Activated T-helper 17 cell treated with anti-CD3 and anti-CD28 coated beads, Interleukin-2, amount 50 U/mL, for 72 hours (primary cell): ENCODE results near the gene AKAP9. TPM values are rescaled to one million over a fixed set of nuclear protein-coding genes. Genes with fewer than 3 reads are reported as not detected.
A peak's percentile ranks its signal among the peaks of the same experiment; 100 is the strongest.
"Not testable (repeated sequence)": the region's sequence is repeated elsewhere in the genome, so short reads cannot be mapped to it uniquely, and the experiment has no call there.

Source experiments
- ATAC-seq: fragments of 150-1000 bp; cut with Tn5 transposase; replicated peaks from 2 replicates; pipeline ENCODE4 v1.10.0; 2021; ENCODE audit warnings: mild to moderate bottlenecking, moderate library complexity
- H3K27ac Mint-ChIP-seq: one replicate; pipeline ENCODE4 v1.8.0; 2022; ENCODE audit warnings: mixed read lengths
- H3K27me3 Mint-ChIP-seq: one replicate; pipeline ENCODE4 v1.8.0; 2022; ENCODE audit warnings: mixed read lengths
- H3K36me3 Mint-ChIP-seq: one replicate; pipeline ENCODE4 v1.8.0; 2022; ENCODE audit warnings: low read depth, mild to moderate bottlenecking, mixed read lengths
- H3K4me1 Mint-ChIP-seq: one replicate; pipeline ENCODE4 v1.8.0; 2022; ENCODE audit warnings: mixed read lengths
- H3K4me3 Mint-ChIP-seq: one replicate; pipeline ENCODE4 v1.8.0; 2022; ENCODE audit warnings: mild to moderate bottlenecking, mixed read lengths
- H3K9me3 Mint-ChIP-seq: one replicate; pipeline ENCODE4 v1.8.0; 2022; ENCODE audit warnings: mixed read lengths
- total RNA-seq, 2 donors: library from RNA; stranded (reverse); gene quantifications; one replicate each; pipeline ENCODE4 v1.2.3, GENCODE V29; 2022

Gene AKAP9
- total RNA-seq, 2 donors from 2014 or later, result 33.1 to 41.6 TPM

DNA sequence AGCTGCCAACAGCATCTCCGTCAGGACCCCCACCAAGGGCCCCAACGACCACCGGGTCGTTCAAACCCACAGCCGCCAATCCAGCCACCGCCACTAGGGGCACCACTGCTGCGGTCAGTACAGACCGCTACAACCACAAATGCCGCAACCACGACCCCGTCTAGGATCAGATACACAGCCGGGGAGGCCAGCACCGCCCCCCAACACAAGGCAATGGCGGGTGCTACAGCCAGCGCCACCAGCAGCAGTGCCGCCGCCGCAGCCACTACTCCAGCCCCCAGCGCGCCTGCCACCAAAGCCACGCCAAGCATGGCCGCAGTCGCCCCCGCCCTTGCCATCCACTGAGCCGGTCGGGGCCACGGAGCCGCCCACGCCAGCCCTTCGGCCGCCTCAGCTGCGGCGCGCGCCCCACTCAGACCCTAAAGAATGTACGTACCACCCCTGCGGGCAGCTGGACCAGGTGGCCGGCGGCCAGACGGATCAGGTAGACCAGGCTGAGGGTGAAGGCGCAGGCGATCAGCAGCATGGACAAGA, 193.1 kb downstream of the AKAP9 start:
- Mint-ChIP-seq H3K4me3 (peak overlapping the region; percentile 95), H3K4me1 (peaks cover 15% of the 10 kb centered on the region), H3K27ac (peak overlapping the region; percentile 98), H3K9me3 (no peaks in the 10 kb centered on the region), H3K27me3 (no peaks in the 10 kb centered on the region), H3K36me3 (peaks cover 46% of the 10 kb centered on the region)
- peak; percentile 48 for ATAC-seq

DNA sequence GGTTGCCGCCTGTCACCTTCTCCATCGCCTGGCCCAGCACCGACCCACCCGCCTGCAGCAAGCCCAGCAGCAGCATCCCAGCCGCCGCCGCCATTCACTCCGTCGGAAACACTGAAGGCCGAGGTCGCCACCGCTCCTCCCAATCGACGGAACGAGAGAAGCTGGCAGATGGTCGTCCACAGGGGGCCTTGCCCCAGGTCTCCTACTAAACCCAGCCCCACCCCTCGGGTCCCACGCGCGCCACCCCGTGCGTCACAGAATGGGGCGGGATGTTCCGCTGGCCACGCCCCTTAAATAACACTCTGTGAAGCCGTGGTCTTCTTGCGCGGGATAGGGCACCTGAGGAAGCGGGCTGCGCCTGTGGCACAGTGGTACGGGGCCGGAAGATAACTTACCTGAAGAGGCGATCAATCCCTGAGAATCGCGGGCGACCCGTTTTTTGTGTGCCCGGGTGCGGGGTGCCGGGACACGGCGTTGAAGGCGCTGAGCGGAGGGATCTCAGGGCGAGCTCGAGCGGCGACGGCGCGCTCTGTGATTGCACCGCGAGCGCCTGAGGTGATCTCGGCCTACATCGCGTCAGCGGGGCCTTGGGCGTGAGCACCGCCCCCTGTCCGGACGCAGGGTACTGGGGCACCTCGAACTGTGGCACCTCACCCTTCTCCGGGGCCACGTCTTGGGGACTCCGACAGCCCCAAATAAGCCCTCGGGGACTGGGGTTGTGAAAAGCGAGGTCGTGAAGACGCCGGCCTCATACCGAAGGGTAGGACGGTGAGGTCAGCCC, 193.8 kb downstream of the AKAP9 start, which contains the start of gene CYP51A1:
TSS of gene CYP51A1 (minus strand) at position 207 of the 781 bp plus-strand sequence. CDS start at position 94, 113 bp downstream.
- Mint-ChIP-seq H3K27me3 (no peaks in the 10 kb centered on the region), H3K4me3 (peak within 1 kb of the TSS; percentile 95), H3K4me1 (peaks cover 15% of the 10 kb centered on the region), H3K36me3 (peaks cover 40% of the 10 kb centered on the region), H3K27ac (peak within 1 kb of the TSS; percentile 98), H3K9me3 (no peaks in the 10 kb centered on the region)
- peak; percentile 92 for ATAC-seq

DNA sequence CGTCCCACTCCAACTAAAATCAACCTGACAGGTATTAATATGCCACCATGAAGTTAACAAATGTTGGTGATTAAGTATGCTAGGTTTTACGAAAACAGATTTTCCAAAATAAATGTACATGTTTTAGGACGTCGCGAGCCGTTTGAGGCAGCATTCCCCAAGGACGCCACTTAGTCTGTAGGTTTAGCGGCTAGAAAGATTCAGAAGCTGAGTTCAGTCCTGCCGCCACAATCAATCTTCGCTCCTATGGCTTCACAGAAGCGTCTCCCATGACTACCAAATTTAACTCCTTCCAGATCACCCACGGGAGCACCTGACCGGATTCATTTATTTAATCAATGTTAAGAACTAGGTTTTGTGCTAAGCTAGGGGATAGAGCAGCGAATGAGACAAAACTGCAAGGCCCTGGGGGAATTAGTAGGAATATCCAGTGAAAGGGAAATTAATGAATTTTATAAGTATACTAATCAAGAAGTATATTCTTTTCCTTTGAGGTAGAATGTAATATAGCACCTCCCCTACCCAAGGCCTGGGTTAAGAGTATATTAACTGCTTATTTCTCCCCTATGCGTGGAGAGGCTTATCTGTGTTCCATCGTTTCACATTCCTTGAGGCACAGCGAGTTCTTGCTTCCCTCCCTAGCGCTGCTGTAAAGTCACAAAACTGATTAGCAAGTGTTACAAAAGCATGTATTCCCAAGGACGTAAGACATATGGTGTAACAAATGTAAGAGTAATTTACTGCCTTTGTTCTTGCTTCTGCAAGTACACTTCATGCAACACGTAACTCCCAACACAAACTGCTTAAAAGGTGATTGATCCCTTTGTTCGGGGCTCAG, 194.6 kb downstream of the AKAP9 start:
- Mint-ChIP-seq H3K36me3 (peaks cover 31% of the 10 kb centered on the region), H3K9me3 (no peaks in the 10 kb centered on the region), H3K27me3 (no peaks in the 10 kb centered on the region), H3K4me3 (peak overlapping the region; percentile 95), H3K4me1 (peaks cover 15% of the 10 kb centered on the region), H3K27ac (peak overlapping the region; percentile 98)
- ATAC-seq, result no peak

DNA sequence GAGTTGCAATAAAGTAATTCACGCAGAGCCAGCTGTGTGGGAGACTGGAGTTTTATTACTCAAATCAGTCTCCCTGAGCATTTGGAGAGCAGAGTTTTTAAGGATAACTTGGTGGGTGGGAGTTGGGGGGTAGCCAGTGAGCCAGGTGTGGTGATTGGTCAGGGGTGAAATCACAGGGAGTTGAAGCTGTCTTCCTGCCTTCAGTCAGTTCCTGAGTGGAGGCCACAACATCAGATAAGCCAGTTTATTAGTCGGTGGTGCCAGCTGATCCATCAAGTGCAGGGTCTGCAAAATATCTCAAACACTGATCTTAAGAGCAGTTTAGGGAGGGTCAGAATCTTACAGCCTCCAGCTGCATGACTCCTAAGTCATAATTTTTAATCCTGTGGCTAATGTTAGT, 196.9 kb downstream of the AKAP9 start:
- Mint-ChIP-seq H3K27me3 (no peaks in the 10 kb centered on the region), H3K4me1 (peaks cover 6% of the 10 kb centered on the region), H3K4me3 (no peak overlapping the region), H3K36me3 (peaks cover 9% of the 10 kb centered on the region), H3K9me3 (no peaks in the 10 kb centered on the region), H3K27ac (no peak overlapping the region)
- ATAC-seq, result no peak

DNA sequence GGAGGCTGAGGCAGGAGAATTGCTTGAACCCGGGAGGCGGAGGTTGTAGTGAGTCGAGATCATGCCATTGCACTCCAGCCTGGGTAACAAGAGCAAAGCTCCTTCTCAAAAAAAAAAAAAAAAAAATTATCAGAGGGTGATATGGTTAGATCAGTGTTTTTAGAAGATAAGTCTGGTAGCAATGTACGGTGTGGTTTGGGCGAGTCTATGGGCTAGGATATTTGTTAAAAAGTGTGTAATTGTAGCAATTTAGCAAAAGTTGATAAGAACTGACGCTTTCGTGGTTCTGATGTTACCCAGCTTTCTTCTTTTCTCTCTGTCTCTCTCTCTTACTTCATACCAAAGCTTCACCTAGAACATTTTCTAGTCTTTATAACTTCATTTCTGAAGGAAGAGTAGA, 200.5 kb downstream of the AKAP9 start:
- ATAC-seq, result no peak
- Mint-ChIP-seq H3K27me3 (no peaks in the 10 kb centered on the region), H3K36me3 (no peaks in the 10 kb centered on the region), H3K9me3 (no peaks in the 10 kb centered on the region), H3K4me3 (no peak overlapping the region), H3K4me1 (no peaks in the 10 kb centered on the region), H3K27ac (no peak overlapping the region)

DNA sequence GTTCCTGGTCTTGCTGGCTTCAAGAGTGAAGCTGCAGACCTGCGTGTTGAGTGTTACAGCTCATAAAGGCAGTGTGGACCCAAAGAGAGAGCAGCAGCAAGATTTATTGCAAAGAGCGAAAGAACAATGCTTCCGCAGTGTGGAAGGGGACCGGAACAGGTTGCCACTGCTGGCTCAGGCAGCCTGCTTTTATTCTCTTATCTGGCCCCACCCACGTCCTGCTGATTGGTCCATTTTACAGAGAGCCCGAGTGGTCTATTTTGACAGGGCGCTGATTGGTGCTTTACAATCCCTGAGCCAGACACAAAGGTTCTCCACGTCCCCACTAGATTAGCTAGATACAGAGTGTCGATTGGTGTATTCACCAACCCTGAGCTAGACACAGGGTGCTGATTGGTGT, 202.1 kb downstream of the AKAP9 start:
- not testable (repeated sequence) for H3K27ac Mint-ChIP-seq, H3K27me3 Mint-ChIP-seq, H3K9me3 Mint-ChIP-seq, H3K4me3 Mint-ChIP-seq, ATAC-seq, H3K4me1 Mint-ChIP-seq, H3K36me3 Mint-ChIP-seq

DNA sequence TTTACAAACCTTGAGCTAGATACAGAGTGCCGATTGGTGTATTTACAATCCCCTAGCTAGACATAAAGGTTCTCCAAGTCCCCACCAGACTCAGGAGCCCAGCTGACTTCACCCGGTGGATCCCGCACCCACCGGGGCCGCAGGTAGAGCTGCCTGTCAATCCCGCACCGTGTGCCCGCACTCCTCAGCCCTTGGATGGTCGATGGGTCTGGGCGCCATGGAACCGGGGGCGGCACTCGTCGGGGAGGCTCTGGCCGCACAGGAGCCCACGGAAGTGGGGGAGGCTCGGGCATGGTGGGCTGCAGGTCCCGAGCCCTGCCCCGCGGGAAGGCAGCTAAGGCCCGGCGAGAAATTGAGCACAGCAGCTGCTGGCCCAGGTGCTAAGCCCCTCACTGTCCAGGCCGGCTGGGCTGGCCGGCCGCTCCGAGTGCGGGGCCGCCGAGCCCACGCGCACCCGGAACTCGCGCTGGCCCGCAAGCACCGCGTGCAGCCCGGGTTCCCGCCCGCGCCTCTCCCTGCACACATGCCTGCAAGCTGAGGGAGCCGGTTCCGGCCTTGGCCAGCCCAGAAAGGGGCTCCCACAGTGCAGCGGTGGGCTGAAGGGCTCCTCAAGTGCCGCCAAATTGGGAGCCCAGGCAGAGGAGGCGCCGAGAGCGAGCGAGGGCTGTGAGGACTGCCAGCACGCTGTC, 202.7 kb downstream of the AKAP9 start:
- H3K27ac Mint-ChIP-seq, H3K4me3 Mint-ChIP-seq, H3K27me3 Mint-ChIP-seq, H3K36me3 Mint-ChIP-seq, ATAC-seq, H3K9me3 Mint-ChIP-seq, H3K4me1 Mint-ChIP-seq: not testable (repeated sequence)

DNA sequence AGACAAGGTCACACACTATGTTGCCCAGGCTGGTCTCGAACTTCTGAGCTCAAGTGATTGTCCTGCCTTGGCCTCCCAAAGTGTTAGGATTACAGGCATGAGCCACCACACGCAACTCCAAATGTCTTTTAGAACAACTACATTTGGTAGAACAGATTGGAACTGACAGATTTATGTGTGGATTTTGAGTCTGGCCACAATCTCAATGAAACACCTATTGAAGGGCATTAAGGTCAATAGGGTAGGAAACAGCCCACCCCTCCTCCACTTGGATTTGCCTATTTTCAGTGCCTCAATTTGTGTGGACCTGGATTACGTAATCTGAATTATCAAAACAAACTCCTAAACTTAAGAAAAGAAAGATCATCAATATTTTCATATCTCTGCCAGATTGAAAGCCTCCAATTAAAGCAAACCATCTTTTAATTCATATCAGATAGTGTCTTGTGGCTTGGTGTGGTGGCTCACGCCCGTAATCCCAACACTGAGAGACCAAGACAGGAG, 209.1 kb downstream of the AKAP9 start:
- Mint-ChIP-seq H3K36me3 (no peaks in the 10 kb centered on the region), H3K4me1 (no peaks in the 10 kb centered on the region), H3K9me3 (no peaks in the 10 kb centered on the region), H3K4me3 (no peak overlapping the region), H3K27ac (no peak overlapping the region), H3K27me3 (no peaks in the 10 kb centered on the region)
- no peak for ATAC-seq

DNA sequence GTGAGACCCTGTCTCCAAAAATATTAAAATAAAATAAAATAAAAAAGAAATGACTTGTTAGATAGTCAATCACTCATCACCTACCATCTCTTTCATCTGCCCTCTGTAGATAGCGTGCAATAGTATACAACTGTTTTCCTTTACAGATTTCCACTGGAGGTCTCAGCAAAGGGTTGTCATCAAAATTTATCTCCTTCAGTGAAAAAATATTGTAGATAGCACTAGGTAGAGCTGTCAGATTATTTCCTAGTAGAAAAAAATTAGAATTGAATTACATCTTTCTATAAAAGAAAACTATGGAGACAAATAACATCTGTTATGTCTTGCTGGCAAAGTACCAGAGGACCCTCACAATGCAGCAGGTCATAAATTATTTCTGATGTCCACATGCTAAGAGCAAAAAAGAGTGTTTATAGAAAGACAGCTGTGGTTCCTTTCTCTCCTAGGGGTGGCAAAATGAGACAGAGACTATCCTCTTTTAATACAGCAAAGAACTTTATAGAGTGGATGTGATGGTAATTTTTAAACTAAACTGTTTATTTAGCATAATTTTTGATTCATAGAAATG, 209.9 kb downstream of the AKAP9 start:
- Mint-ChIP-seq H3K27me3 (no peaks in the 10 kb centered on the region), H3K9me3 (no peaks in the 10 kb centered on the region), H3K4me1 (no peaks in the 10 kb centered on the region), H3K4me3 (no peak overlapping the region), H3K36me3 (no peaks in the 10 kb centered on the region), H3K27ac (no peak overlapping the region)
- no peak for ATAC-seq

DNA sequence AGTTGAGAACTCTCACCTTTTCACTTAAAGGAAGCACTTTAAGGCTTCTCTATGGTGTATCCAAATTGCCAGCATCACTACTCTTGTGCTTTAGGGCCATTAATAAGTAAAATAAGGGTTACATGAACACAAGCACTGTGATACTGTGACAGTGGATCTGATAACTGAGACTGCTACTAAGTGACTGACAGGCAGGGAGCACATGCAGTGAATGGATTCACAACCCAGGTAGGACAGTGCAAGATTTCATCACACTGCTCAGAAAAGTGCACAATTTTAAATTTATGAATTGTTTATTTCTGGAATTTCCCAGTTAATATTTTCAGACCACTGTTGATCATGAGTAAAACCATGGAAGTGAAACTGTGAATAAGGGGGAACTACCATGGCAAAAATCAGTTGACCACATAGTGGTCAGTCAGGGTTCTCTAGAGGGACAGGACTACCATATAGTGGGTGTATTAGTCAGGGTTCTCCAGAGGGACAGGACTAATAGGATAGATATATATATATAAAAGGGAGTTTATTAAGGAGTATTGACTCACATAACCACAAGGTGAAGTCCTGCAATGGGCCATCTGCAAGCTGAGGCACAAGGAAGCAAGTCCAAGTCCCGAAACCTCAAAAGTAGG, 214.6 kb downstream of the AKAP9 start:
- Mint-ChIP-seq H3K9me3 (no peaks in the 10 kb centered on the region), H3K36me3 (no peaks in the 10 kb centered on the region), H3K4me1 (no peaks in the 10 kb centered on the region), H3K27ac (no peak overlapping the region), H3K27me3 (no peaks in the 10 kb centered on the region), H3K4me3 (no peak overlapping the region)
- no peak for ATAC-seq

DNA sequence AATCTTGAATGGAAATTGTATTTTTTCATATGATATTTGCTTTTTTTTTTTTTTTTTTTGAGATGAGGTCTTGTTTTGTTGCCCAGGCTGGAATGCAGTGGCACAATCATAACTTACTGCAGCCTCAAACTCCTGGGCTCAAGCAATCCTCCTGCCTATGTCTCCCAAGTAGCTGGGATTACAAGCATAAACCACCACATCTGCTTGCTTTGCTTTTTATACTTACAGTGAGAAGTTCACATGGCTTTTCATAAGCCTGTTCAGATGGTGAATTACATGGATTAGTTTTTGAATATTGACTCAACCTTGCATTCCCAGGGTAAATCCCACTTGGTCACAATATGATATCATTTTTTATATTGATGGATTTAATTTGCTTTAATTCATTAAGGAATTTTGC, 216.3 kb downstream of the AKAP9 start:
- ATAC-seq, result no peak
- Mint-ChIP-seq H3K4me1 (no peaks in the 10 kb centered on the region), H3K27ac (no peak overlapping the region), H3K4me3 (no peak overlapping the region), H3K36me3 (no peaks in the 10 kb centered on the region), H3K27me3 (peaks cover 4% of the 10 kb centered on the region), H3K9me3 (no peaks in the 10 kb centered on the region)

DNA sequence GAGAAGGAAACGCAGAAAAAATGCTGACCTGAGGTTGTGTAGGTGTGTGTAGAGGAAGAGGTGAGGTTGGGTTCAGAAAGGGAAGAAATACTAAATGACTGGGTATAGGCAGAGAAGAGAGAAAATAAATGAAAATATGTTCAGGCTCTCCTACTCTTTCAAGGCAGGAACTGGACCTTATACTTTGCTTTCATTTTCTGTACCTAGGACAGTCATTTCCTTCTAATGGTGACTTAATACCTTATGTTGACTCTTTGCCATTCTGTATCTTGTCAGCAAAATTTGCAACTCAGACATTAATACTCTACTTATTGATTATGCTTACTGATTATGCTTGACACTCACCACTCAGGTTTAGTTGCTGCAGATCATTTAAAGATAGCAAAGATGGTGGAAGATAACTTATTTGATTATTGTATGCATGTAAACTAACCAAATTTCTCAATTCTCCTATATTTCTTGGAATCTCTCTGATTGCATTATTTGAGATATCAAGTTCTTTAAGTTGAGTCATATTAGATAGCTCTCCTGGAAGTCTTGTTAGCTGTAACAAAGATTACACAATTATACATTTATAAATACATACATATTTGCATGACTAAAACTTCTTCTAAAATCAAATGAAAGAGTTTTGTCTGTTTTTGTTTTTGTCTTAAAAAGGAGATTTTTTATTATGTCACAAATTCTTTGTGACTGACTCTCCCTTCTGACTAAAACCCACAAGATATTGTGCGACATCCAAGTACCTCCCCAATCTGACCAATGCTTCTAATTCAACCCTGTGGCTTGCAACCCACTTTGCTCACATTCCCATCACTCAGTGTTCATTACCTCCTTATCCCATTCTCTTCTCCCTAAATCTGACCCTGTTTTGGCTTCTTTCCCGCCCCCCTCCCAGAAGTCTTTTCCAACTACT, 218.3 kb downstream of the AKAP9 start:
- H3K36me3 Mint-ChIP-seq, result no peaks in the 10 kb centered on the region

More for the DNA sequence above, 218.3 kb downstream of the AKAP9 start:
- Mint-ChIP-seq H3K9me3 (no peaks in the 10 kb centered on the region), H3K4me3 (no peak overlapping the region), H3K27ac (no peak overlapping the region), H3K4me1 (no peaks in the 10 kb centered on the region), H3K27me3 (peaks cover 10% of the 10 kb centered on the region)
- no peak for ATAC-seq
